Mesothelial cell of epicardium (in vitro differentiated cells): ENCODE results near the gene SEC24D. TPM values are rescaled to one million over a fixed set of nuclear protein-coding genes. Genes with fewer than 3 reads are reported as not detected.

Experiments used
- DNase-seq, 2 experiments: peaks; one replicate each; pipeline ENCODE4 v3.0.0; 2021; ENCODE audit warnings: low spot score in 2 of 2; ENCODE audit not compliant: unreplicated experiment in 2 of 2
- H3K27ac Mint-ChIP-seq: 2 replicates; pipeline ENCODE4 v1.8.0; 2021; ENCODE audit warnings: mixed read lengths
- H3K27me3 Mint-ChIP-seq: 2 replicates; pipeline ENCODE4 v1.8.0; 2021; ENCODE audit warnings: low read depth, mixed read lengths
- H3K36me3 Mint-ChIP-seq: 2 replicates; pipeline ENCODE4 v1.8.0; 2021; ENCODE audit warnings: mixed read lengths
- H3K4me1 Mint-ChIP-seq: 2 replicates; pipeline ENCODE4 v1.8.0; 2021; ENCODE audit warnings: mixed read lengths
- H3K4me3 Mint-ChIP-seq: 2 replicates; pipeline ENCODE4 v1.8.0; 2021; ENCODE audit warnings: mild to moderate bottlenecking, moderate library complexity, mixed read lengths
- H3K9me3 Mint-ChIP-seq: 2 replicates; pipeline ENCODE4 v1.8.0; 2021; ENCODE audit warnings: mixed read lengths
- total RNA-seq: library from RNA; stranded (reverse); gene quantifications from 3 replicates; pipeline ENCODE4 v1.2.1, GENCODE V29; 2021
- TF ChIP-seq, protein P1 (sequence below): fragments of 200-600 bp; sonication (generic); IDR thresholded peaks from one replicate; pipeline ENCODE4 v1.5.0; 2021; ENCODE audit warnings: antibody characterized with exemption; ENCODE audit not compliant: unreplicated experiment

The SEC24D gene
- total RNA-seq, 1 donor from 2014 or later, result 87.6 TPM

DNA sequence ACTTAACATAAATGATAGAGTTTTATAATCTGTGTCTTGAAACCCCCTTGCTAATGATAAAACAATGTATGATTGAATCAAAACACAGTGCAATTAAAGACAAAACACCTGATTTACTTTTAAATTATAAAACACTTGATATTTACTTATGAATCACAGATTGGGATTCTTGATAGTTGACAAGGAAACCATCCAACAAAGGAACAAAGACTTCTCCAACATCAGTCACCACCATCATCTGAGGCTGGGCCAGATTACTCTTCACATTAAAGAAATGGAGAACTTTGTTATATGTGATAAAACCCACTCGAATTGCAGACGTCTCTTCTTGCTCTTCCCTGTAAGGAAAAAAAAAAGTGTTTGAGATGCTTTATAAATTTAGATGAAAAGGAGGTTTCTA is 83.4 kb downstream of the SEC24D start:
- TF ChIP-seq, protein P1, sequence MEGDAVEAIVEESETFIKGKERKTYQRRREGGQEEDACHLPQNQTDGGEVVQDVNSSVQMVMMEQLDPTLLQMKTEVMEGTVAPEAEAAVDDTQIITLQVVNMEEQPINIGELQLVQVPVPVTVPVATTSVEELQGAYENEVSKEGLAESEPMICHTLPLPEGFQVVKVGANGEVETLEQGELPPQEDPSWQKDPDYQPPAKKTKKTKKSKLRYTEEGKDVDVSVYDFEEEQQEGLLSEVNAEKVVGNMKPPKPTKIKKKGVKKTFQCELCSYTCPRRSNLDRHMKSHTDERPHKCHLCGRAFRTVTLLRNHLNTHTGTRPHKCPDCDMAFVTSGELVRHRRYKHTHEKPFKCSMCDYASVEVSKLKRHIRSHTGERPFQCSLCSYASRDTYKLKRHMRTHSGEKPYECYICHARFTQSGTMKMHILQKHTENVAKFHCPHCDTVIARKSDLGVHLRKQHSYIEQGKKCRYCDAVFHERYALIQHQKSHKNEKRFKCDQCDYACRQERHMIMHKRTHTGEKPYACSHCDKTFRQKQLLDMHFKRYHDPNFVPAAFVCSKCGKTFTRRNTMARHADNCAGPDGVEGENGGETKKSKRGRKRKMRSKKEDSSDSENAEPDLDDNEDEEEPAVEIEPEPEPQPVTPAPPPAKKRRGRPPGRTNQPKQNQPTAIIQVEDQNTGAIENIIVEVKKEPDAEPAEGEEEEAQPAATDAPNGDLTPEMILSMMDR, result no peak
- Mint-ChIP-seq H3K27me3 (no peaks in the 10 kb centered on the region), H3K27ac (peak overlapping the region; percentile 83), H3K4me3 (no peak overlapping the region), H3K36me3 (peaks cover 10% of the 10 kb centered on the region), H3K9me3 (no peaks in the 10 kb centered on the region), H3K4me1 (peaks cover 57% of the 10 kb centered on the region)
- no peak for DNase-seq

DNA sequence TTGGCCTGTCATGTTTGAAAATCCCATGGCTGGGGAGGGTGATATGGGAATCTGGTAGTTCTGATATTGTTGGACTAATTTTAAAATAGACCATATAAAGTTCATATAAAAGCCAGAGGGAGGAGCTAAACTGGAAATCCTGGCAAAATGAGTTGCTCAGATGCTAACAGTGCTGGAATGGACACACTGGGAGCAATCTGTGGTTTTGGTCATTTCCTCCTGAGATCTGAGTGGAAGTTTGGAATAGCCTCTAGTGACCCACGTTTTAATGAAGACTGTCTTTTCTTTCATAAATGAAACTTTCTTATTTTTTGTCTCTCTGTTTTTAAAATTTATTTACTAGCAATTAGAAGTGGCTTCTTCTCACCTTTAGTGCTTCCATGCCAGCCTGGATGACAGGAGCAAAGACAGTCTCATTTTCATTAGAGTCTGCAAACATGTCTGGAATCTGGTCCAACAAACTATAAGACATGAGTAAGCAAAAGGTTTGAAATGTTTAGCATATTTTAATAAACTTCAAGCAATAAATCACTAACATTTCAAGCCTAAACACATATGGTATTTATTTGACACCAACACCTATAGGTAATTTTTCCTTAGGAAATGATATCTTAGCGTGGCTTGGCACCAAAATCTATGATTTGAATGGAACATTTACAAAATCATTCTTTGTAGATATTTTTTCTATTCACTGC is 84.2 kb downstream of the SEC24D start:
- H3K36me3 Mint-ChIP-seq, result peaks cover 10% of the 10 kb centered on the region
- no peak for DNase-seq
- H3K27ac Mint-ChIP-seq, result peak overlapping the region; percentile 78

DNA sequence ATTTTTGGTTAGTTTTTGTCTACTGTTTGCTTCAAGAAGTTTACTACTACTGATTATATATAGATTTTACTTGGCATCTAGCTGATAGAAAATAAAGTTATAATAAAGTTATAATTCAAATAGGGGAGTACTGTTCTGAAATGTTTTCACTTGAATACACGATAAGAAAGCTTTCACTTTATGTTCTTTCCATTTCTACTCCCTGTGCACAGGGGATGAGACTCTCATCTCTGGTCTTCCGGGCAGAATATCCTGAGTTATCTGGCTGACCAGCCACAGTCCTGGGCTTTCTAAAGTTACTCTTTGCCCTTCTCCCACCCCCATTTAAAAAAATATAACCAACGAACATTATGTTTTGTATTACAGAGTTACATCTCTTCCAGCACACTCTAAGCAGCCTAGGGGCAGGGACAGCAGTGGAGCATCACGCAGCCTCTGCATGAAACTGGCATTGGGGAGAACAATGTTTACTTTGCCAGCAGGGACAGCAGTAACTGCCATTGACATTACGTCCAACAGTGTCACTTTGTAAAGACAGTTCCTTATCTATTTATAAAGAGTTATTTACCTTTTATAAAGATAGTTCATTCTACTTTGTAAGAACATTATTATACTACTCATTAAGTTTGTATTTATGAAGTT is 86.5 kb downstream of the SEC24D start:
- Mint-ChIP-seq H3K4me1 (peaks cover 40% of the 10 kb centered on the region), H3K27me3 (no peaks in the 10 kb centered on the region), H3K36me3 (peaks cover 19% of the 10 kb centered on the region), H3K27ac (peak overlapping the region; percentile 64), H3K9me3 (no peaks in the 10 kb centered on the region), H3K4me3 (no peak overlapping the region)
- no peak for DNase-seq
- TF ChIP-seq, protein P1, result no peak

More for the DNA sequence above, 84.2 kb downstream of the SEC24D start:
- H3K4me3 Mint-ChIP-seq, result no peak overlapping the region
- TF ChIP-seq, protein P1, result no peak
- no peaks in the 10 kb centered on the region for H3K9me3 Mint-ChIP-seq
- no peaks in the 10 kb centered on the region for H3K27me3 Mint-ChIP-seq
- peaks cover 51% of the 10 kb centered on the region for H3K4me1 Mint-ChIP-seq

DNA sequence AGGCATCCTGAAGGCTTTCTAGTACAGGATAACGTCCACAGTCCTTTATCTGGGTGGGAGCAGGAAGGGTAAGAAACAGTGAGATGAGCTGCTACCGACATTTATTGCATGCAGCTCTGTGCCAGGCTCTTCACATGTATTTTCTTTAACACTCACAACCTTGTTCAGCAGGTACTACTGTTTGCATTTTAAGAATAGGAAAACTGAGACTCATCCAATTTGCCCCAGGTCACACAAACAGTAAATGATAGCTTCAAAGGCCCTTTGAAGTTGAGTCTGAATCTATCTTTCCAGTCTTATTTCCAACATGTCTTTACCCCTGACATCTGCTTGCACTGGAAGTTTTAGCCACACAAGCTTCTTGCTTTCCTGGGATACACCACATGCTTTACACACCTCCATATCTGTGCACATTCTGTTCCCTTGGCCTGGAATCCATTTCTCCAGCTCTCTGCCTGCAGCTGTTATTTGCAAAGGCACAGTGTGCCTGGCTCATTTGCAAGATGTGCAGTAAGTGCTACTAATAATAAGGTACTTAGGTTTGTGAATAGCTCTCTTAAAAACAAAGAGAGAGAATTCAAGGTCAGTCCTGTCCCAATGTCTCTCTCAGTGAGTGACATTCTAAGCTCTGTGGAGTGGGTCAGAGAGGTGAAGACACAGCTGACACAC is 89.5 kb downstream of the SEC24D start:
- Mint-ChIP-seq H3K27me3 (no peaks in the 10 kb centered on the region), H3K4me1 (peaks cover 21% of the 10 kb centered on the region), H3K4me3 (no peak overlapping the region), H3K9me3 (no peaks in the 10 kb centered on the region), H3K27ac (peak overlapping the region; percentile 16), H3K36me3 (peaks cover 20% of the 10 kb centered on the region)
- no peak for DNase-seq
- TF ChIP-seq, protein P1, result no peak

DNA sequence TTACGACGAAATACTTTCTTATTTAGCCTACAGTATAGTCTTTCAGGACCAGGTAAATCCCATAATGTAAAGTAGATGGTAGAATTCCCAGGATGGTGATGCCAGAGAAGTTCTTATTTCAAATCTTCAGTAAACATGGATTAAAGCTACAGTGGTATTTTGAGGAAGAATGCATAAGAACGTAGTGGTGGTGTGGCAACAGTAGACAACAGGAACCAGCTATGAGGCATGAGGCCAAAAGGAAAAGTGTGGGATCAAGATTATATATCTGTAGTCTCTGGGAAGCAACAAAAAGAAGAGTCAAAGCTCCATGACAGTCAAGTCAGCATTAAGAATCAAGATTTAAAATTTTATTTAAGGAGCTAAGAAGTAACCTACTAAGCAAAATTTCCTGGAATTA is 90.6 kb downstream of the SEC24D start:
- DNase-seq, result no peak
- H3K4me3 Mint-ChIP-seq, result no peak overlapping the region
- H3K27ac Mint-ChIP-seq, result peak overlapping the region; percentile 84
- no peaks in the 10 kb centered on the region for H3K9me3 Mint-ChIP-seq
- TF ChIP-seq, protein P1, result no peak
- peaks cover 20% of the 10 kb centered on the region for H3K36me3 Mint-ChIP-seq
- no peaks in the 10 kb centered on the region for H3K27me3 Mint-ChIP-seq
- peaks cover 23% of the 10 kb centered on the region for H3K4me1 Mint-ChIP-seq
